HEK293 (cell line): Measurements from ENCODE around the gene DCLK1.

ENCODE experiments used
- CTCF ChIA-PET: fragments of 350-600 bp; formaldehyde crosslinking; extraction: SDS; loops from one replicate; lab custom pipeline; 2021; ENCODE audit warnings: antibody characterized with exemption; lab: Yijun Ruan, JAX
- POLR2A ChIA-PET: fragments of 300-600 bp; formaldehyde crosslinking; extraction: SDS; loops from one replicate; lab custom pipeline; 2020; ENCODE audit warnings: antibody characterized with exemption, inconsistent platforms; lab: Yijun Ruan, JAX
- H3K27ac ChIP-seq: fragments of 200-500 bp; sonication (Bioruptor generic); 2 replicates; pipeline ENCODE4 v1.5.1; 2014; ENCODE audit warnings: low read depth, low read length, control low read depth, inconsistent platforms; ENCODE audit errors: extremely low read depth
- H3K36me3 ChIP-seq, 2 experiments: fragments of 200-500 bp in 1 of 2; sonication (Bioruptor generic) in 1 of 2; 1 replicate in 1 of 2; 2 replicates in 1 of 2; pipeline ENCODE4 v1.5.1; 2014 to 2017; ENCODE audit warnings: inconsistent platforms in 2 of 2, low read length in 2 of 2; ENCODE audit not compliant: control insufficient read depth in 2 of 2, insufficient read depth in 1 of 2
- H3K4me1 ChIP-seq: fragments of 200-500 bp; sonication (Bioruptor generic); 2 replicates; pipeline ENCODE4 v1.5.1; 2014; ENCODE audit warnings: mild to moderate bottlenecking, low read length, inconsistent platforms; ENCODE audit not compliant: control insufficient read depth, insufficient read depth
- H3K4me3 ChIP-seq: 2 replicates; pipeline ENCODE4 v1.5.1; 2011; ENCODE audit warnings: low read depth, mild to moderate bottlenecking, control low read depth, low read length, moderate library complexity
- H3K9me3 ChIP-seq: fragments of 200-500 bp; sonication (Bioruptor generic); 2 replicates; pipeline ENCODE4 v1.5.1; 2014; ENCODE audit warnings: low read depth, low read length, inconsistent platforms; ENCODE audit not compliant: control insufficient read depth, insufficient read depth
- BCL11A ChIP-seq: fragments of 450-650 bp; formaldehyde crosslinking; IDR thresholded peaks from 2 replicates; pipeline ENCODE4 v1.5.1; 2016; ENCODE audit warnings: low read depth, missing biosample characterization, missing genetic modification characterization
- GLIS2 ChIP-seq: fragments of 450-650 bp; formaldehyde crosslinking; IDR thresholded peaks from 2 replicates; pipeline ENCODE4 v1.5.1; 2016; ENCODE audit warnings: missing biosample characterization, missing genetic modification characterization
- KLF8 ChIP-seq: fragments of 450-650 bp; formaldehyde crosslinking; IDR thresholded peaks from 2 replicates; pipeline ENCODE4 v1.5.1; 2016; ENCODE audit warnings: missing biosample characterization, missing genetic modification characterization
- OSR2 ChIP-seq: fragments of 450-650 bp; formaldehyde crosslinking; IDR thresholded peaks from 2 replicates; pipeline ENCODE4 v1.5.1; 2016; ENCODE audit warnings: missing biosample characterization, missing genetic modification characterization
- SP3 ChIP-seq: fragments of 450-650 bp; formaldehyde crosslinking; IDR thresholded peaks from 2 replicates; pipeline ENCODE4 v1.5.1; 2016; ENCODE audit warnings: missing biosample characterization, missing genetic modification characterization
- TCF7L2 ChIP-seq: IDR thresholded peaks from 2 replicates; pipeline ENCODE4 v1.6.1; 2011; ENCODE audit warnings: low read depth, mild to moderate bottlenecking, inconsistent platforms, low read length, moderate library complexity, borderline replicate concordance
- ZNF132 ChIP-seq: fragments of 450-650 bp; formaldehyde crosslinking; IDR thresholded peaks from 2 replicates; pipeline ENCODE4 v1.5.1; 2017; ENCODE audit warnings: missing biosample characterization, missing genetic modification characterization, borderline replicate concordance
- ZNF155 ChIP-seq: fragments of 450-650 bp; formaldehyde crosslinking; IDR thresholded peaks from 2 replicates; pipeline ENCODE4 v1.5.1; 2016; ENCODE audit warnings: missing biosample characterization, missing genetic modification characterization
- ZNF175 ChIP-seq: fragments of 450-650 bp; formaldehyde crosslinking; IDR thresholded peaks from 2 replicates; pipeline ENCODE4 v1.5.1; 2016; ENCODE audit warnings: missing biosample characterization, missing genetic modification characterization
- ZNF2 ChIP-seq: fragments of 450-650 bp; formaldehyde crosslinking; IDR thresholded peaks from 2 replicates; pipeline ENCODE4 v1.5.1; 2016; ENCODE audit warnings: missing biosample characterization, missing genetic modification characterization
- ZNF23 ChIP-seq: fragments of 450-650 bp; formaldehyde crosslinking; IDR thresholded peaks from 2 replicates; pipeline ENCODE4 v1.5.1; 2016; ENCODE audit warnings: missing biosample characterization, missing genetic modification characterization, borderline replicate concordance
- ZNF274 ChIP-seq, 2 experiments: fragments of 200-500 bp in 1 of 2; fragments of 450-650 bp in 1 of 2; sonication (Bioruptor generic) in 1 of 2; formaldehyde crosslinking in 1 of 2; IDR thresholded peaks; 2 replicates each; pipeline versions ENCODE4 v1.5.1 to v1.6.1; 2014 to 2016; ENCODE audit warnings: borderline replicate concordance in 1 of 2, inconsistent platforms in 1 of 2, low read length in 1 of 2, missing biosample characterization in 1 of 2, missing genetic modification characterization in 1 of 2
- ZNF324 ChIP-seq: fragments of 450-650 bp; formaldehyde crosslinking; IDR thresholded peaks from 2 replicates; pipeline ENCODE4 v1.5.1; 2016; ENCODE audit warnings: missing biosample characterization, missing genetic modification characterization
- ZNF433 ChIP-seq: fragments of 450-650 bp; formaldehyde crosslinking; IDR thresholded peaks from 2 replicates; pipeline ENCODE4 v1.5.1; 2016; ENCODE audit warnings: missing biosample characterization, missing genetic modification characterization, low read depth
- ZNF510 ChIP-seq: fragments of 450-650 bp; formaldehyde crosslinking; IDR thresholded peaks from 2 replicates; pipeline ENCODE4 v1.5.1; 2018; ENCODE audit warnings: mild to moderate bottlenecking, missing genetic modification characterization, missing biosample characterization; ENCODE audit not compliant: insufficient replicate concordance
- ZNF544 ChIP-seq: fragments of 450-650 bp; formaldehyde crosslinking; IDR thresholded peaks from 2 replicates; pipeline ENCODE4 v1.5.0; 2017; ENCODE audit warnings: missing biosample characterization, missing genetic modification characterization
- ZNF610 ChIP-seq: fragments of 450-650 bp; formaldehyde crosslinking; IDR thresholded peaks from 2 replicates; pipeline ENCODE4 v1.5.1; 2016; ENCODE audit warnings: missing biosample characterization, missing genetic modification characterization, borderline replicate concordance
- ZNF621 ChIP-seq: fragments of 450-650 bp; formaldehyde crosslinking; IDR thresholded peaks from 2 replicates; pipeline ENCODE4 v1.5.1; 2017; ENCODE audit warnings: missing biosample characterization, missing genetic modification characterization
- ZNF623 ChIP-seq: fragments of 450-650 bp; formaldehyde crosslinking; IDR thresholded peaks from 2 replicates; pipeline ENCODE4 v1.5.1; 2016; ENCODE audit warnings: missing biosample characterization, missing genetic modification characterization
- ZNF747 ChIP-seq: fragments of 450-650 bp; formaldehyde crosslinking; IDR thresholded peaks from 2 replicates; pipeline ENCODE4 v1.5.1; 2016; ENCODE audit warnings: missing biosample characterization, missing genetic modification characterization
- ZNF777 ChIP-seq: fragments of 450-650 bp; formaldehyde crosslinking; IDR thresholded peaks from 2 replicates; pipeline ENCODE4 v1.5.1; 2017; ENCODE audit warnings: missing biosample characterization, missing genetic modification characterization, borderline replicate concordance
- TF ChIP-seq, protein P1 (sequence below): fragments of 450-650 bp; formaldehyde crosslinking; IDR thresholded peaks from 2 replicates; pipeline ENCODE4 v1.5.1; 2017; ENCODE audit warnings: missing biosample characterization, missing genetic modification characterization
- TF ChIP-seq, protein P2 (sequence below): fragments of 450-650 bp; formaldehyde crosslinking; IDR thresholded peaks from 2 replicates; pipeline ENCODE4 v1.5.1; 2016; ENCODE audit warnings: missing biosample characterization, missing genetic modification characterization
- TF ChIP-seq, protein P3 (sequence below): fragments of 450-650 bp; formaldehyde crosslinking; IDR thresholded peaks from 2 replicates; pipeline ENCODE4 v1.5.1; 2016; ENCODE audit warnings: missing biosample characterization, missing genetic modification characterization, borderline replicate concordance
- TF ChIP-seq, protein P4 (sequence below): fragments of 450-650 bp; formaldehyde crosslinking; IDR thresholded peaks from 2 replicates; pipeline ENCODE4 v1.5.1; 2016; ENCODE audit warnings: missing biosample characterization, missing genetic modification characterization
- TF ChIP-seq, protein P5 (sequence below): fragments of 450-650 bp; formaldehyde crosslinking; IDR thresholded peaks from 2 replicates; pipeline ENCODE4 v1.5.1; 2016; ENCODE audit warnings: missing biosample characterization, missing genetic modification characterization

Gene DCLK1

DNA sequence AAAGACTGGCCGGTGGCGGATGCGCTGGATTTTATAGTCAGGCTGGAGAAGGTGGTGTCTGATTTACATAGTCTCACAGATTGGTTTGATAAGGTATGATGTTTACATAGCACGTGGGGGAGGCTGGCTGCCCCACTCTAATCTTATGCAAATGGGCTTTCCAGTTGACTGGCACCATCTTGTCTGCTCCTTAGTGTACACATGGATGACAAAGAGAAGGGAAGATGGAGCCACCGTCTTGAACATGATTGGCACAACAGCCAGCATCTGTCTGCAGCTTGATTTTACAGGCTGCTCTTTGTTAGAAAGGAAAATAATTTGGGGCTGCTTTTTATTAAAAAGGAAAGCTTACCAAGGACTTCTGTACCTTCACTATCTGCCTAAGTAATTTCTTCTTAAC lies 389.5 kb downstream of the DCLK1 start:
- POLR2A ChIA-PET, result no interaction called here
- Histone ChIP-seq H3K4me1 (no peaks in the 10 kb centered on the region), H3K36me3 (no peaks in the 10 kb centered on the region), H3K9me3 (no peaks in the 10 kb centered on the region), H3K4me3 (no peak overlapping the region), H3K27ac (no peak overlapping the region)
- CTCF ChIA-PET, result interaction anchor here (1.4 kb wide), 1 partner anchor 85 kb away, joined by 3 read pairs; no protein-coding TSS in a partner anchor
- TF ChIP-seq OSR2, result no peak
- TF ChIP-seq, protein P1, sequence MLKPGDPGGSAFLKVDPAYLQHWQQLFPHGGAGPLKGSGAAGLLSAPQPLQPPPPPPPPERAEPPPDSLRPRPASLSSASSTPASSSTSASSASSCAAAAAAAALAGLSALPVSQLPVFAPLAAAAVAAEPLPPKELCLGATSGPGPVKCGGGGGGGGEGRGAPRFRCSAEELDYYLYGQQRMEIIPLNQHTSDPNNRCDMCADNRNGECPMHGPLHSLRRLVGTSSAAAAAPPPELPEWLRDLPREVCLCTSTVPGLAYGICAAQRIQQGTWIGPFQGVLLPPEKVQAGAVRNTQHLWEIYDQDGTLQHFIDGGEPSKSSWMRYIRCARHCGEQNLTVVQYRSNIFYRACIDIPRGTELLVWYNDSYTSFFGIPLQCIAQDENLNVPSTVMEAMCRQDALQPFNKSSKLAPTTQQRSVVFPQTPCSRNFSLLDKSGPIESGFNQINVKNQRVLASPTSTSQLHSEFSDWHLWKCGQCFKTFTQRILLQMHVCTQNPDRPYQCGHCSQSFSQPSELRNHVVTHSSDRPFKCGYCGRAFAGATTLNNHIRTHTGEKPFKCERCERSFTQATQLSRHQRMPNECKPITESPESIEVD (tag by site-specific recombination), result no peak
- no peak for TF ChIP-seq GLIS2 (tag by site-specific recombination)
- no peak for TF ChIP-seq ZNF777
- no peak for TF ChIP-seq ZNF274 (IDR thresholded peaks at IDR 0.05; ENCODE audit: low read length)
- no peak for TF ChIP-seq ZNF274 (tag by site-specific recombination; IDR thresholded peaks at IDR 0.05; ENCODE audit: borderline replicate concordance)
- TF ChIP-seq ZNF23, result no peak
- no peak for TF ChIP-seq ZNF132 (tag by site-specific recombination)
- no peak for TF ChIP-seq ZNF2 (tag by site-specific recombination)
- TF ChIP-seq ZNF324 (tag by site-specific recombination), result no peak
- TF ChIP-seq ZNF747, result no peak
- TF ChIP-seq, protein P2, sequence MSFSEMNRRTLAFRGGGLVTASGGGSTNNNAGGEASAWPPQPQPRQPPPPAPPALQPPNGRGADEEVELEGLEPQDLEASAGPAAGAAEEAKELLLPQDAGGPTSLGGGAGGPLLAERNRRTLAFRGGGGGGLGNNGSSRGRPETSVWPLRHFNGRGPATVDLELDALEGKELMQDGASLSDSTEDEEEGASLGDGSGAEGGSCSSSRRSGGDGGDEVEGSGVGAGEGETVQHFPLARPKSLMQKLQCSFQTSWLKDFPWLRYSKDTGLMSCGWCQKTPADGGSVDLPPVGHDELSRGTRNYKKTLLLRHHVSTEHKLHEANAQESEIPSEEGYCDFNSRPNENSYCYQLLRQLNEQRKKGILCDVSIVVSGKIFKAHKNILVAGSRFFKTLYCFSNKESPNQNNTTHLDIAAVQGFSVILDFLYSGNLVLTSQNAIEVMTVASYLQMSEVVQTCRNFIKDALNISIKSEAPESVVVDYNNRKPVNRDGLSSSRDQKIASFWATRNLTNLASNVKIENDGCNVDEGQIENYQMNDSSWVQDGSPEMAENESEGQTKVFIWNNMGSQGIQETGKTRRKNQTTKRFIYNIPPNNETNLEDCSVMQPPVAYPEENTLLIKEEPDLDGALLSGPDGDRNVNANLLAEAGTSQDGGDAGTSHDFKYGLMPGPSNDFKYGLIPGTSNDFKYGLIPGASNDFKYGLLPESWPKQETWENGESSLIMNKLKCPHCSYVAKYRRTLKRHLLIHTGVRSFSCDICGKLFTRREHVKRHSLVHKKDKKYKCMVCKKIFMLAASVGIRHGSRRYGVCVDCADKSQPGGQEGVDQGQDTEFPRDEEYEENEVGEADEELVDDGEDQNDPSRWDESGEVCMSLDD (tag by site-specific recombination), result no peak
- TF ChIP-seq ZNF510 (tag by site-specific recombination), result no peak
- TF ChIP-seq ZNF621 (tag by site-specific recombination), result no peak
- TF ChIP-seq TCF7L2, result no peak

DNA sequence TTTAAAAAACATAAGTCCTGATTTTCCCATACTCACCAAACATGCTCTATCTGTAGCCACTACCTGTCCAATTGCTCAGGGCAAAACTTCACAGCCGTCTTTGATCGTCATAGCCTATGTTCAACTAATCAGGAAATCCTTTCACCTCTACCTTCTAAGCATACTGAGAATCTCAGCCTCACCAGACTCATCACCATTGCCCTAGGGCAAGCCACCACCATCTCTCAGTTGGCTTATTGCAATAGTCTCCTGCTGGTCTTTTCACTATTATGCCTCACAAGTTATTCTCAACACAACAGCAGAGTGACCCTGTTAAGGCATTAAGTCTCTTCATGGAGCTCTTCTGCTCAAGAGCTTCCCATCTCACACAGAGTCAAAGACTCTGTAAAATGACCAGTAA lies 394.3 kb downstream of the DCLK1 start:
- Histone ChIP-seq H3K4me1 (no peaks in the 10 kb centered on the region), H3K36me3 (no peaks in the 10 kb centered on the region), H3K4me3 (no peak overlapping the region), H3K27ac (no peak overlapping the region), H3K9me3 (no peaks in the 10 kb centered on the region)
- CTCF ChIA-PET, result no interaction called here
- POLR2A ChIA-PET, result no interaction called here
- TF ChIP-seq ZNF610 (no peak), SP3 (tag by site-specific recombination) (no peak), ZNF621 (tag by site-specific recombination) (no peak), ZNF175 (no peak), ZNF433 (tag by site-specific recombination) (no peak), ZNF155 (tag by site-specific recombination) (no peak), ZNF623 (tag by site-specific recombination) (no peak), ZNF544 (tag by site-specific recombination) (no peak), BCL11A (no peak), KLF8 (tag by site-specific recombination) (no peak)
- TF ChIP-seq, protein P3, sequence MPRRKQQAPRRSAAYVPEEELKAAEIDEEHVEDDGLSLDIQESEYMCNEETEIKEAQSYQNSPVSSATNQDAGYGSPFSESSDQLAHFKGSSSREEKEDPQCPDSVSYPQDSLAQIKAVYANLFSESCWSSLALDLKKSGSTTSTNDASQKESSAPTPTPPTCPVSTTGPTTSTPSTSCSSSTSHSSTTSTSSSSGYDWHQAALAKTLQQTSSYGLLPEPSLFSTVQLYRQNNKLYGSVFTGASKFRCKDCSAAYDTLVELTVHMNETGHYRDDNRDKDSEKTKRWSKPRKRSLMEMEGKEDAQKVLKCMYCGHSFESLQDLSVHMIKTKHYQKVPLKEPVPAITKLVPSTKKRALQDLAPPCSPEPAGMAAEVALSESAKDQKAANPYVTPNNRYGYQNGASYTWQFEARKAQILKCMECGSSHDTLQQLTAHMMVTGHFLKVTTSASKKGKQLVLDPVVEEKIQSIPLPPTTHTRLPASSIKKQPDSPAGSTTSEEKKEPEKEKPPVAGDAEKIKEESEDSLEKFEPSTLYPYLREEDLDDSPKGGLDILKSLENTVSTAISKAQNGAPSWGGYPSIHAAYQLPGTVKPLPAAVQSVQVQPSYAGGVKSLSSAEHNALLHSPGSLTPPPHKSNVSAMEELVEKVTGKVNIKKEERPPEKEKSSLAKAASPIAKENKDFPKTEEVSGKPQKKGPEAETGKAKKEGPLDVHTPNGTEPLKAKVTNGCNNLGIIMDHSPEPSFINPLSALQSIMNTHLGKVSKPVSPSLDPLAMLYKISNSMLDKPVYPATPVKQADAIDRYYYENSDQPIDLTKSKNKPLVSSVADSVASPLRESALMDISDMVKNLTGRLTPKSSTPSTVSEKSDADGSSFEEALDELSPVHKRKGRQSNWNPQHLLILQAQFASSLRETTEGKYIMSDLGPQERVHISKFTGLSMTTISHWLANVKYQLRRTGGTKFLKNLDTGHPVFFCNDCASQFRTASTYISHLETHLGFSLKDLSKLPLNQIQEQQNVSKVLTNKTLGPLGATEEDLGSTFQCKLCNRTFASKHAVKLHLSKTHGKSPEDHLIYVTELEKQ, result no peak
- TF ChIP-seq, protein P4, sequence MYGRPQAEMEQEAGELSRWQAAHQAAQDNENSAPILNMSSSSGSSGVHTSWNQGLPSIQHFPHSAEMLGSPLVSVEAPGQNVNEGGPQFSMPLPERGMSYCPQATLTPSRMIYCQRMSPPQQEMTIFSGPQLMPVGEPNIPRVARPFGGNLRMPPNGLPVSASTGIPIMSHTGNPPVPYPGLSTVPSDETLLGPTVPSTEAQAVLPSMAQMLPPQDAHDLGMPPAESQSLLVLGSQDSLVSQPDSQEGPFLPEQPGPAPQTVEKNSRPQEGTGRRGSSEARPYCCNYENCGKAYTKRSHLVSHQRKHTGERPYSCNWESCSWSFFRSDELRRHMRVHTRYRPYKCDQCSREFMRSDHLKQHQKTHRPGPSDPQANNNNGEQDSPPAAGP (tag by site-specific recombination), result no peak
- TF ChIP-seq, protein P5, sequence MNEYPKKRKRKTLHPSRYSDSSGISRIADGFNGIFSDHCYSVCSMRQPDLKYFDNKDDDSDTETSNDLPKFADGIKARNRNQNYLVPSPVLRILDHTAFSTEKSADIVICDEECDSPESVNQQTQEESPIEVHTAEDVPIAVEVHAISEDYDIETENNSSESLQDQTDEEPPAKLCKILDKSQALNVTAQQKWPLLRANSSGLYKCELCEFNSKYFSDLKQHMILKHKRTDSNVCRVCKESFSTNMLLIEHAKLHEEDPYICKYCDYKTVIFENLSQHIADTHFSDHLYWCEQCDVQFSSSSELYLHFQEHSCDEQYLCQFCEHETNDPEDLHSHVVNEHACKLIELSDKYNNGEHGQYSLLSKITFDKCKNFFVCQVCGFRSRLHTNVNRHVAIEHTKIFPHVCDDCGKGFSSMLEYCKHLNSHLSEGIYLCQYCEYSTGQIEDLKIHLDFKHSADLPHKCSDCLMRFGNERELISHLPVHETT (tag by site-specific recombination), result no peak
